Stimulated activated CD8-positive, alpha-beta memory T cell treated with anti-CD3 and anti-CD28 coated beads, Interleukin-15, amount 100 ng/mL, for 24 hours (primary cell): ENCODE data around the gene ZBTB47.

Source experiments
- DNase-seq: peaks from one replicate; pipeline ENCODE4 v3.0.0-alpha.2; 2020; ENCODE audit warnings: low read depth

The ZBTB47 gene

GRCh38 chr3:42685363-42685881 lies 31.9 kb downstream of the ZBTB47 start, which contains the start of gene KLHL40:
KLHL40 (plus strand) TSS chr3:42685537; CDS start chr3:42685619, 82 bp downstream.
- DNase-seq: no peak

- no peak for DNase-seq
Observed at GRCh38 chr3:42685891-42686820, 32.7 kb downstream of the ZBTB47 start.

GRCh38 chr3:42686832-42687650 lies 33.5 kb downstream of the ZBTB47 start:
- DNase-seq: no peak

- DNase-seq: no peak
Observed at GRCh38 chr3:42688016-42688415, 34.5 kb downstream of the ZBTB47 start.

- no peak for DNase-seq
Observed at GRCh38 chr3:42688487-42689420, 35.3 kb downstream of the ZBTB47 start.

- DNase-seq: no peak
Observed at GRCh38 chr3:42689421-42690014, 36.0 kb downstream of the ZBTB47 start.

GRCh38 chr3:42690191-42690590 lies 36.7 kb downstream of the ZBTB47 start:
- no peak for DNase-seq

- no peak for DNase-seq
Observed at GRCh38 chr3:42690766-42691680, 37.5 kb downstream of the ZBTB47 start.

- DNase-seq: no peak
Observed at GRCh38 chr3:42691816-42692666, 38.5 kb downstream of the ZBTB47 start.

GRCh38 chr3:42692667-42693529 lies 39.4 kb downstream of the ZBTB47 start:
- no peak for DNase-seq

GRCh38 chr3:42693530-42693930 lies 40.0 kb downstream of the ZBTB47 start:
- no peak for DNase-seq

GRCh38 chr3:42694366-42694765 lies 40.9 kb downstream of the ZBTB47 start:
- no peak for DNase-seq

GRCh38 chr3:42696356-42697288 lies 43.1 kb downstream of the ZBTB47 start:
- no peak for DNase-seq

- DNase-seq: no peak
Observed at GRCh38 chr3:42697289-42698051, 44.0 kb downstream of the ZBTB47 start.

GRCh38 chr3:42698216-42698910 lies 44.9 kb downstream of the ZBTB47 start:
- DNase-seq: no peak

- DNase-seq: no peak
Observed at GRCh38 chr3:42698911-42699230, 45.4 kb downstream of the ZBTB47 start.
